K562 (cell line): Measurements from ENCODE around the gene RTP3. TPM values are rescaled to one million over a fixed set of nuclear protein-coding genes. Genes with fewer than 3 reads are reported as not detected.

Source experiments
- ATAC-seq: fragments of 200-7000 bp; cut with Tn5 transposase; 3 replicates; pipeline ENCODE4 v1.9.1; 2020; ENCODE audit warnings: moderate library complexity
- BruUV-seq: library from RNA; stranded (reverse); fragments of 400-500 nt; replicated peaks from 2 replicates; lab custom pipeline; 2021; lab: Mats Ljungman, UMichigan
- CTCF ChIA-PET: fragments of 300-600 bp; formaldehyde crosslinking; extraction: SDS; loops from one replicate; lab custom pipeline; 2021; ENCODE audit warnings: low intra/inter-chr PET ratio; lab: Yijun Ruan, JAX
- POLR2A ChIA-PET: fragments of 300-600, 350-650 bp; sonication (Branson Sonifier 250); formaldehyde crosslinking; extraction: SDS; loops from one replicate; lab custom pipeline; 2021; ENCODE audit warnings: antibody characterized with exemption, inconsistent platforms; lab: Yijun Ruan, JAX
- DNase-seq, 4 experiments: peaks; one replicate each; pipeline versions ENCODE4 v3.0.0 to v3.0.0-alpha.2; 2011 to 2018; ENCODE audit warnings: low spot score in 3 of 4, mixed read lengths in 3 of 4; ENCODE audit errors: extremely low read depth in 1 of 4
- FAIRE-seq: peaks from 2 replicates; lab custom pipeline; 2011; peaks lifted over from hg19 to GRCh38; lab: Jason Lieb, UNC
- H2AFZ ChIP-seq: 2 replicates; pipeline ENCODE4 v1.6.0; 2011; ENCODE audit warnings: low read depth, low read length, control low read depth, inconsistent platforms
- H3K27ac ChIP-seq: fragments of 200-600 bp; 3 replicates; pipeline ENCODE4 v1.8.0; 2011; ENCODE audit warnings: low read depth, mild to moderate bottlenecking, control low read depth, inconsistent platforms, low read length, moderate library complexity, mixed read lengths; ENCODE audit errors: extremely low read depth
- H3K27me3 ChIP-seq, 2 experiments: fragments of 300-600 bp in 1 of 2; 2 replicates in 1 of 2; 3 replicates in 1 of 2; pipeline versions ENCODE4 v1.6.0 to v1.8.0; 2011; ENCODE audit warnings: inconsistent platforms in 2 of 2, low read length in 2 of 2, mild to moderate bottlenecking in 1 of 2, mixed read lengths in 1 of 2, moderate library complexity in 1 of 2; ENCODE audit not compliant: control insufficient read depth in 2 of 2, insufficient read depth in 2 of 2
- H3K36me3 ChIP-seq: fragments of 300-600 bp; 3 replicates; pipeline ENCODE4 v1.8.0; 2011; ENCODE audit warnings: mild to moderate bottlenecking, low read length, inconsistent platforms; ENCODE audit not compliant: control insufficient read depth, insufficient read depth
- H3K4me1 ChIP-seq, 2 experiments: fragments of 200-600 bp in 1 of 2; replicated peaks in 1 of 2; 2 replicates in 1 of 2; 3 replicates in 1 of 2; pipeline versions ENCODE4 v1.5.1 to v1.8.0; 2011; ENCODE audit warnings: inconsistent platforms in 2 of 2, low read length in 2 of 2, mild to moderate bottlenecking in 1 of 2, mixed read lengths in 1 of 2, moderate library complexity in 1 of 2; ENCODE audit not compliant: control insufficient read depth in 2 of 2, insufficient read depth in 2 of 2
- H3K4me2 ChIP-seq: 2 replicates; pipeline ENCODE4 v1.6.1; 2011; ENCODE audit warnings: low read length, control low read depth, inconsistent platforms, mixed read lengths; ENCODE audit not compliant: insufficient read depth
- H3K4me3 ChIP-seq: fragments of 200-600 bp; sonication (generic), shearing (Covaris generic); 2 replicates; pipeline ENCODE4 v1.5.1; 2016; ENCODE audit warnings: control low read depth, inconsistent platforms
- H3K79me2 ChIP-seq: fragments of 200-600 bp; 3 replicates; pipeline ENCODE4 v1.8.0; 2011; ENCODE audit warnings: low read length, inconsistent platforms; ENCODE audit not compliant: control insufficient read depth, insufficient read depth
- H3K9ac ChIP-seq, 2 experiments: 2 replicates each; pipeline versions ENCODE4 v1.6.0 to v1.6.1; 2011; ENCODE audit warnings: low read depth in 2 of 2, low read length in 2 of 2, control low read depth in 1 of 2, inconsistent platforms in 1 of 2, mild to moderate bottlenecking in 1 of 2, mixed read lengths in 1 of 2; ENCODE audit not compliant: insufficient read depth in 1 of 2
- H3K9me1 ChIP-seq: one replicate; pipeline ENCODE4 v1.6.0; 2011; ENCODE audit warnings: inconsistent platforms, mild to moderate bottlenecking, low read length, moderate library complexity; ENCODE audit not compliant: control insufficient read depth, insufficient read depth
- H3K9me3 ChIP-seq: replicated peaks from 2 replicates; pipeline ENCODE4 v1.5.1; 2011; ENCODE audit warnings: low read depth, low read length, inconsistent platforms; ENCODE audit not compliant: control insufficient read depth, insufficient read depth
- H4K20me1 ChIP-seq: replicated peaks from 2 replicates; pipeline ENCODE4 v1.6.1; 2011; ENCODE audit warnings: low read length, inconsistent platforms, mixed read lengths; ENCODE audit not compliant: control insufficient read depth, insufficient read depth
- DMBX1 ChIP-seq: fragments of 250-450 bp; sonication (Bioruptor Pico); IDR thresholded peaks from 2 replicates; pipeline ENCODE4 v1.8.0; 2022; ENCODE audit warnings: inconsistent platforms, mild to moderate bottlenecking, moderate library complexity, borderline replicate concordance
- FIP1L1 ChIP-seq: fragments of 200-400 bp; formaldehyde crosslinking; IDR thresholded peaks from 2 replicates; pipeline ENCODE4 v1.6.1; 2018; ENCODE audit warnings: mild to moderate bottlenecking, low read depth, low read length; ENCODE audit not compliant: poor library complexity, severe bottlenecking
- FOXA1 ChIP-seq: fragments of 450-650 bp; IDR thresholded peaks from 2 replicates; pipeline ENCODE4 v1.6.1; 2016; ENCODE audit warnings: mild to moderate bottlenecking, borderline replicate concordance
- JUN ChIP-seq, 2 experiments: sonication (generic) in 1 of 2; formaldehyde crosslinking in 1 of 2; IDR thresholded peaks; 2 replicates each; pipeline versions ENCODE4 v1.6.1 to v1.8.0; 2012 to 2022; ENCODE audit warnings: borderline replicate concordance in 2 of 2, mild to moderate bottlenecking in 2 of 2, improper control_type of control experiment in 1 of 2, low read depth in 1 of 2, low read length in 1 of 2, missing genetic modification reagents in 1 of 2
- MIER1 ChIP-seq: fragments of 450-650 bp; IDR thresholded peaks from 2 replicates; pipeline ENCODE4 v1.6.1; 2016; ENCODE audit warnings: antibody characterized with exemption, mild to moderate bottlenecking, low read depth
- RBFOX2 ChIP-seq: fragments of 200-400 bp; formaldehyde crosslinking; IDR thresholded peaks from 2 replicates; pipeline ENCODE4 v1.6.1; 2017; ENCODE audit warnings: low read depth, mild to moderate bottlenecking, low read length, moderate library complexity
- SIN3A ChIP-seq, 2 experiments: fragments of 150-350 bp in 1 of 2; IDR thresholded peaks; 2 replicates each; pipeline ENCODE4 v1.6.1; 2011 to 2016; ENCODE audit warnings: borderline replicate concordance in 2 of 2, low read depth in 2 of 2, low read length in 2 of 2, mild to moderate bottlenecking in 2 of 2, moderate library complexity in 2 of 2; ENCODE audit not compliant: control insufficient read depth in 1 of 2
- SUPT5H ChIP-seq: fragments of 450-650 bp; IDR thresholded peaks from 2 replicates; pipeline ENCODE4 v1.6.1; 2016
- ZNF146 ChIP-seq: IDR thresholded peaks from one replicate; pipeline ENCODE4 v1.6.1; 2018; ENCODE audit warnings: missing compliant biosample characterization; ENCODE audit not compliant: unreplicated experiment
- ZNF224 ChIP-seq: sonication (generic); formaldehyde crosslinking; IDR thresholded peaks from 2 replicates; pipeline ENCODE4 v1.8.0; 2022; ENCODE audit warnings: mild to moderate bottlenecking, missing genetic modification reagents
- ZNF324 ChIP-seq: fragments of 250-450 bp; sonication (Bioruptor Pico); IDR thresholded peaks from 2 replicates; pipeline ENCODE4 v1.4.0; 2020; ENCODE audit warnings: mild to moderate bottlenecking
- WGBS: fragments of 100-300 bp; shearing (Covaris generic); methylation state at CpG from one replicate; pipeline ENCODE4 v1.1.6; 2016; ENCODE audit warnings: low coverage, mixed read lengths; ENCODE audit not compliant: insufficient coverage; ENCODE audit errors: missing lambda C conversion rate; 5-methylcytosine and 5-hydroxymethylcytosine counted together
- in situ Hi-C: fragments of 300-500 bp; cut with MboI; formaldehyde crosslinking; loops from 4 replicates; pipeline ENCODE4 v1.15.0; 2018; ENCODE audit warnings: inconsistent platforms, mixed read lengths
- intact Hi-C: fragments of 100-400 bp; cut with micrococcal nuclease; formaldehyde crosslinking; loops from 2 replicates; pipeline ENCODE4 v1.14.2; 2022
- polyA plus RNA-seq, 8 experiments: library from polyadenylated mRNA; depleted of rRNA in 4 of 8; stranded (reverse) in 5 of 8; unstranded in 3 of 8; fragments of >200 nt; fragmentation: Nextera tagmentation in 2 of 8; fragmentation: Illumina TruSeq in 1 of 8; extraction: Ambion mirVana in 2 of 8; extraction: Trizol in 1 of 8; gene quantifications; 2 replicates each; pipeline versions ENCODE4 v1.2.1 to v1.2.3, GENCODE V29; 2011 to 2014; ENCODE audit warnings: inconsistent platforms in 1 of 8, missing spikeins in 1 of 8
- total RNA-seq, 7 experiments: library from RNA; depleted of rRNA in 6 of 7; stranded (reverse); fragments of >200 nt in 6 of 7; fragmentation: Illumina TruSeq in 2 of 7; extraction: Trizol in 2 of 7; gene quantifications; 2 replicates each; pipeline versions ENCODE4 v1.2.1 to v1.2.3, GENCODE V29; 2011 to 2021; ENCODE audit warnings: low replicate concordance in 1 of 7
- TF ChIP-seq, protein P1 (sequence below): sonication (generic); formaldehyde crosslinking; IDR thresholded peaks from 2 replicates; pipeline ENCODE4 v1.5.0; 2020; ENCODE audit warnings: missing genetic modification reagents
- TF ChIP-seq, protein P2 (sequence below): fragments of 450-650 bp; formaldehyde crosslinking; IDR thresholded peaks from 2 replicates; pipeline ENCODE4 v1.4.0; 2020; ENCODE audit warnings: mild to moderate bottlenecking
- TF ChIP-seq, protein P3 (sequence below), 2 experiments: IDR thresholded peaks; 2 replicates each; pipeline ENCODE4 v1.6.1; 2012; ENCODE audit warnings: improper control_type of control experiment in 2 of 2, low read depth in 2 of 2, low read length in 2 of 2, borderline replicate concordance in 1 of 2

RTP3 gene
- total and polyA plus RNA-seq, 9 of the 15 experiments (the other 6 are each of a cell fraction or from before 2014, with no cell fraction given): not detected

DNA sequence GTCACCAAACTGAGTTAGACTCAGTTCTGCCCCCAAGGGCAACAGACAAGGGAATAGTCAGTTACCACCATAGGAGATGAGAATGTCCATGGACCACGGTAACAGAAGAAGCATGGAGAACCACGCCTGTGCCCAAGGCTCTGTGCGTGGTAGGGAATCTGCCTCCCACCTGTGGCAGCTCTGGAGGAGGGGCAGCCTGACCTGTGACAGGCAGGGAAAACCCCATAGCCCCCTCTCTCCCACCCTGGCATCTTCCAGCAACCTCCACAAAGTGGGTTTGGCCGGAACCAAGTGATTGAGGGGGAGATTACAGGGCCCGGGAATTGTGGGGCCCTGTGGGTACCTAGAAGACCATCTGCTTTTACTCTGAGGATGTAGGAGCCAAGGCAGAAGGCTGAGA, 18.8 kb upstream of the RTP3 start:
- BruUV-seq: no TSS peak
- no peaks in the 10 kb centered on the region for H3K9me1 ChIP-seq
- H3K79me2 ChIP-seq: no peaks in the 10 kb centered on the region
- no peaks in the 10 kb centered on the region for H4K20me1 ChIP-seq
- intact Hi-C loops: no loop called here
- H3K27ac ChIP-seq: no peak overlapping the region
- TF ChIP-seq RBFOX2: no peak
- TF ChIP-seq ZNF146 (CRISPR knock-in tag): no peak
- TF ChIP-seq JUN (IDR thresholded peaks at IDR 0.05; ENCODE audit: borderline replicate concordance, low read depth, low read length): no peak
- TF ChIP-seq JUN (CRISPR knock-in tag; IDR thresholded peaks at IDR 0.05; ENCODE audit: borderline replicate concordance): no peak
- TF ChIP-seq, protein P1, sequence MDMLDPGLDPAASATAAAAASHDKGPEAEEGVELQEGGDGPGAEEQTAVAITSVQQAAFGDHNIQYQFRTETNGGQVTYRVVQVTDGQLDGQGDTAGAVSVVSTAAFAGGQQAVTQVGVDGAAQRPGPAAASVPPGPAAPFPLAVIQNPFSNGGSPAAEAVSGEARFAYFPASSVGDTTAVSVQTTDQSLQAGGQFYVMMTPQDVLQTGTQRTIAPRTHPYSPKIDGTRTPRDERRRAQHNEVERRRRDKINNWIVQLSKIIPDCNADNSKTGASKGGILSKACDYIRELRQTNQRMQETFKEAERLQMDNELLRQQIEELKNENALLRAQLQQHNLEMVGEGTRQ (CRISPR knock-in tag): no peak
- no peak for TF ChIP-seq ZNF224 (CRISPR knock-in tag)
- no peak for TF ChIP-seq FOXA1
- no peak for TF ChIP-seq MIER1
- TF ChIP-seq, protein P2, sequence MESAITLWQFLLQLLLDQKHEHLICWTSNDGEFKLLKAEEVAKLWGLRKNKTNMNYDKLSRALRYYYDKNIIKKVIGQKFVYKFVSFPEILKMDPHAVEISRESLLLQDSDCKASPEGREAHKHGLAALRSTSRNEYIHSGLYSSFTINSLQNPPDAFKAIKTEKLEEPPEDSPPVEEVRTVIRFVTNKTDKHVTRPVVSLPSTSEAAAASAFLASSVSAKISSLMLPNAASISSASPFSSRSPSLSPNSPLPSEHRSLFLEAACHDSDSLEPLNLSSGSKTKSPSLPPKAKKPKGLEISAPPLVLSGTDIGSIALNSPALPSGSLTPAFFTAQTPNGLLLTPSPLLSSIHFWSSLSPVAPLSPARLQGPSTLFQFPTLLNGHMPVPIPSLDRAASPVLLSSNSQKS (CRISPR knock-in tag): no peak
- TF ChIP-seq, protein P3, sequence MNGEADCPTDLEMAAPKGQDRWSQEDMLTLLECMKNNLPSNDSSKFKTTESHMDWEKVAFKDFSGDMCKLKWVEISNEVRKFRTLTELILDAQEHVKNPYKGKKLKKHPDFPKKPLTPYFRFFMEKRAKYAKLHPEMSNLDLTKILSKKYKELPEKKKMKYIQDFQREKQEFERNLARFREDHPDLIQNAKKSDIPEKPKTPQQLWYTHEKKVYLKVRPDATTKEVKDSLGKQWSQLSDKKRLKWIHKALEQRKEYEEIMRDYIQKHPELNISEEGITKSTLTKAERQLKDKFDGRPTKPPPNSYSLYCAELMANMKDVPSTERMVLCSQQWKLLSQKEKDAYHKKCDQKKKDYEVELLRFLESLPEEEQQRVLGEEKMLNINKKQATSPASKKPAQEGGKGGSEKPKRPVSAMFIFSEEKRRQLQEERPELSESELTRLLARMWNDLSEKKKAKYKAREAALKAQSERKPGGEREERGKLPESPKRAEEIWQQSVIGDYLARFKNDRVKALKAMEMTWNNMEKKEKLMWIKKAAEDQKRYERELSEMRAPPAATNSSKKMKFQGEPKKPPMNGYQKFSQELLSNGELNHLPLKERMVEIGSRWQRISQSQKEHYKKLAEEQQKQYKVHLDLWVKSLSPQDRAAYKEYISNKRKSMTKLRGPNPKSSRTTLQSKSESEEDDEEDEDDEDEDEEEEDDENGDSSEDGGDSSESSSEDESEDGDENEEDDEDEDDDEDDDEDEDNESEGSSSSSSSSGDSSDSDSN (IDR thresholded peaks at IDR 0.05; ENCODE audit: borderline replicate concordance in 1 of 2, low read depth in 2 of 2, low read length in 2 of 2): no peak
- no peak for TF ChIP-seq SUPT5H
- no peak for TF ChIP-seq DMBX1
- no peak for TF ChIP-seq SIN3A (IDR thresholded peaks at IDR 0.05; ENCODE audit: borderline replicate concordance in 2 of 2, control insufficient read depth in 1 of 2, low read depth in 2 of 2, low read length in 2 of 2)
- TF ChIP-seq ZNF324: no peak
- no peak for TF ChIP-seq FIP1L1
- no peak overlapping the region for H2AFZ ChIP-seq
- DNase-seq (no peak), ATAC-seq (no peak), FAIRE-seq (no peak)
- H3K9me3 ChIP-seq: no peaks in the 10 kb centered on the region
- CTCF ChIA-PET: no interaction called here
- WGBS: 0% methylated on average over 5 of the region's 5 CpGs
- no peaks in the 10 kb centered on the region for H3K36me3 ChIP-seq
- H3K27me3 ChIP-seq: peaks cover 24 to 38% of the 10 kb centered on the region in 2 experiments
- no peaks in the 10 kb centered on the region for H3K4me1 ChIP-seq
- H3K4me2 ChIP-seq: no peak overlapping the region
- POLR2A ChIA-PET: no interaction called here
- in situ Hi-C loops: no loop called here
- no peak overlapping the region for H3K4me3 ChIP-seq
- no peak overlapping the region for H3K9ac ChIP-seq
